RWPE2 (cell line): Measurements from ENCODE around the gene SNRPA1.
"Not testable (repeated sequence)": the region's sequence is repeated elsewhere in the genome, so short reads cannot be mapped to it uniquely, and the experiment has no call there.

ENCODE experiments used
- ATAC-seq: fragments of 200-7000 bp; cut with Tn5 transposase; 3 replicates; pipeline ENCODE4 v1.9.1; 2021; ENCODE audit warnings: low read depth
- DNase-seq: peaks from one replicate; pipeline ENCODE4 v3.0.0-alpha.2; 2020; ENCODE audit warnings: low spot score
- H3K27ac ChIP-seq: fragments of 450-650 bp; 2 replicates; pipeline ENCODE4 v1.5.1; 2017; ENCODE audit warnings: mild to moderate bottlenecking; ENCODE audit not compliant: poor library complexity, severe bottlenecking
- H3K27me3 ChIP-seq: fragments of 250-450 bp; sonication (Bioruptor Pico); 2 replicates; pipeline ENCODE4 v1.5.1; 2021; ENCODE audit warnings: mild to moderate bottlenecking, moderate library complexity; ENCODE audit not compliant: insufficient read depth, poor library complexity, severe bottlenecking
- H3K36me3 ChIP-seq: fragments of 250-450 bp; sonication (Bioruptor Pico); 2 replicates; pipeline ENCODE4 v1.5.1; 2020; ENCODE audit warnings: low read depth, mild to moderate bottlenecking, moderate library complexity
- H3K4me1 ChIP-seq: fragments of 250-450 bp; sonication (Bioruptor Pico); 2 replicates; pipeline ENCODE4 v1.5.1; 2021; ENCODE audit warnings: mild to moderate bottlenecking, moderate library complexity; ENCODE audit not compliant: insufficient read depth, poor library complexity, severe bottlenecking
- H3K4me3 ChIP-seq: fragments of 250-450 bp; sonication (Bioruptor Pico); 2 replicates; pipeline ENCODE4 v1.5.1; 2021; ENCODE audit warnings: mild to moderate bottlenecking, moderate library complexity; ENCODE audit not compliant: severe bottlenecking
- H3K9me3 ChIP-seq: fragments of 250-450 bp; sonication (Bioruptor Pico); 2 replicates; pipeline ENCODE4 v1.5.1; 2021; ENCODE audit warnings: mild to moderate bottlenecking, moderate library complexity; ENCODE audit not compliant: severe bottlenecking
- TF ChIP-seq, protein P1 (sequence below): fragments of 450-650 bp; IDR thresholded peaks from one replicate; pipeline ENCODE4 v1.5.1; 2017; ENCODE audit warnings: mild to moderate bottlenecking, moderate library complexity; ENCODE audit not compliant: poor library complexity, severe bottlenecking

The SNRPA1 gene

DNA sequence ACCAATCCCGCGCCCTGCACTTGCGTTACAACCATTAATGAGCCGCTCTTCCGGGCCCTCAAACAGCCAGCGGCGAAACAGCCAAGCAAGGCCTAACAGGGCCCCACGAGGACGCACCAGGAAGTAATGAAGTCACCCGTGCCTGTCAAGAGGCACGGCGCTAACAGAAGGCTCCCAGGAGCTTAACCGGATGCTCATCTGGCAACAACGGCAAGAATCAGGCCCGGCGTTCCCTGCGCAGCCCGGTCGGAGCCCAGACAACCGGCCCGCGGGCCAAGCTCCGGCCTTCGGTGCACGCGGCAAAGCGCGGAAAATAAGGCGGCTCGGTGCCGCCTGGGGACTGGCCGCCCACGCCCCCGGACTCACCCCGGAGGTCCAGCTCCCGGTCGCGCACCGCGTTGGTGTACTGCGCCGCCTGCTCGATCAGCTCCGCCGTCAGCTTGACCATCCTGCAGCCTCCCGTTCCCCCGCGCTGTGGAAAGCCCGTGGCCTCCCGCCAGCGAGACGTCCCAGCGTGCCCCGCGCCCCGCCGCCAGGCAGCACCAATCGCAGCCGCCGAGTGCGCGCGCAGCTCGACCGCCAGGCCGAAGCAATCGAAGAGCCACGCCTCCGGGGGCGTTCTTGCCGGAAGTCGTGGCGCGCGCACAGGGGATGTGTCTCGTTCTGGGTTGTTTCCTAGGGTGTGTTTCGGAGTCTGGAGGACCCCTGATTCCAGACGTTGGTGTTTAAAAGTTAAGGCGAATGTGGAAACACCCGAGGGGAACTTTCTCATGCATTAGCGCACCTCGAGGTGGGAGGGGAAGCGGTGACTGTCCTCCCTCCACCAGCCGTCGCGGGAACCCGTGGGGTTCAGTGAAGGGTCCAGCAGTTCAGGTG is at the start of gene SNRPA1:
Gene SNRPA1 (minus strand): TSS at position 518 of the 876 bp plus-strand sequence. CDS start 70 bp downstream, at position 448.
- Histone ChIP-seq H3K4me3 (peak within 1 kb of the TSS; percentile 84), H3K4me1 (peaks cover 27% of the 10 kb centered on the region), H3K9me3 (no peaks in the 10 kb centered on the region), H3K27ac (peak within 1 kb of the TSS; percentile 80), H3K36me3 (peaks cover 33% of the 10 kb centered on the region), H3K27me3 (no peaks in the 10 kb centered on the region)
- ATAC-seq (peak; percentile 74), DNase-seq (peak; percentile 100)
- TF ChIP-seq, protein P1, sequence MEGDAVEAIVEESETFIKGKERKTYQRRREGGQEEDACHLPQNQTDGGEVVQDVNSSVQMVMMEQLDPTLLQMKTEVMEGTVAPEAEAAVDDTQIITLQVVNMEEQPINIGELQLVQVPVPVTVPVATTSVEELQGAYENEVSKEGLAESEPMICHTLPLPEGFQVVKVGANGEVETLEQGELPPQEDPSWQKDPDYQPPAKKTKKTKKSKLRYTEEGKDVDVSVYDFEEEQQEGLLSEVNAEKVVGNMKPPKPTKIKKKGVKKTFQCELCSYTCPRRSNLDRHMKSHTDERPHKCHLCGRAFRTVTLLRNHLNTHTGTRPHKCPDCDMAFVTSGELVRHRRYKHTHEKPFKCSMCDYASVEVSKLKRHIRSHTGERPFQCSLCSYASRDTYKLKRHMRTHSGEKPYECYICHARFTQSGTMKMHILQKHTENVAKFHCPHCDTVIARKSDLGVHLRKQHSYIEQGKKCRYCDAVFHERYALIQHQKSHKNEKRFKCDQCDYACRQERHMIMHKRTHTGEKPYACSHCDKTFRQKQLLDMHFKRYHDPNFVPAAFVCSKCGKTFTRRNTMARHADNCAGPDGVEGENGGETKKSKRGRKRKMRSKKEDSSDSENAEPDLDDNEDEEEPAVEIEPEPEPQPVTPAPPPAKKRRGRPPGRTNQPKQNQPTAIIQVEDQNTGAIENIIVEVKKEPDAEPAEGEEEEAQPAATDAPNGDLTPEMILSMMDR = no peak

DNA sequence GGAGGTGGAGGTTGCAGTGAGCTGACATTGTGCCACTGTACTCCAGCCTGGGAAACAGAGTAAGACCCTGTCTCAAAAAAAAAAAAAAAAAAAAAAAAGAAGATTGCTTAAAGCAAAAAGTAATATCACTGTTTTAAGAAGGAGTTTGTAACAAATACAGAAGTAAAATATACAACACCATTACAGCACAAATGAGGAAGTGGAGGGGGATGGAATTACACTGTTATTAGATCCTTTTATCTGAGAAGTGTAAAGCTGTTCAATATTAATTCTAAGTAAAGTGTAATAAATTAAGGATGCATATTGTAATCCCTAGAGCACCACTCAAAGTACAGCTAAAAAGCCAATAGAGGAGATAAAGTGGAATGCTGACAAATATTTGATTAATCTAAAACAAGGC is 47.0 kb upstream of the SNRPA1 start:
- no peaks in the 10 kb centered on the region for H3K4me1 ChIP-seq
- no peak for DNase-seq
- no peaks in the 10 kb centered on the region for H3K9me3 ChIP-seq
- TF ChIP-seq, protein P1 = no peak
- no peaks in the 10 kb centered on the region for H3K27me3 ChIP-seq
- no peaks in the 10 kb centered on the region for H3K36me3 ChIP-seq
- no peak for ATAC-seq
- H3K4me3 ChIP-seq = no peak overlapping the region
- H3K27ac ChIP-seq = no peak overlapping the region

- H3K36me3 ChIP-seq = no peaks in the 10 kb centered on the region
- no peaks in the 10 kb centered on the region for H3K4me1 ChIP-seq
- no peaks in the 10 kb centered on the region for H3K27me3 ChIP-seq
- DNase-seq = no peak
- ATAC-seq = no peak; the same call in 2 of the 3 replicates
- H3K4me3 ChIP-seq = no peak overlapping the region
- no peak overlapping the region for H3K27ac ChIP-seq
- no peaks in the 10 kb centered on the region for H3K9me3 ChIP-seq
- TF ChIP-seq, protein P1 = no peak
These were observed 43.5 kb upstream of the SNRPA1 start for GRCh38 chr15:101338502-101339057.

DNA sequence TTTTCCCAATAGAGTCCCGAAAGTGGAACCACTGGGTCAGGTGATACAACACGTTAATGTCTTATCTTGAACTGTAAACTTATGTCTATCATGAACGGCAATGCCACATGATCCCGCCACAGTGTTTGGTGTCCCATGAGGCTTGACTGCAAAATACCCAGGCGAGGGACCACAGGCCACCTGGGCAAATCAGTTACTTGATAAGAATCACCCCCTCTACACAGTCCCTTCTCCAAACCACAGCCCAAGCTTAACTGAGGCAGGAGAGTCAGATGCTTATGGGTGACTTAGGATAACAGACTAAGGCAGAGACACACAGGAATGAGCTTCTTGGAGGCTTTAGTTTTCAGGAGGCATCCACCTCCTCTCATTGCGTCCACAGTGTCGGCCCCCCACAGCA is 42.9 kb upstream of the SNRPA1 start:
- ATAC-seq (no peak), DNase-seq (peak; percentile 45)
- no peaks in the 10 kb centered on the region for H3K9me3 ChIP-seq
- TF ChIP-seq, protein P1 = no peak
- H3K27ac ChIP-seq = no peak overlapping the region
- H3K36me3 ChIP-seq = no peaks in the 10 kb centered on the region
- no peaks in the 10 kb centered on the region for H3K4me1 ChIP-seq
- H3K27me3 ChIP-seq = no peaks in the 10 kb centered on the region
- H3K4me3 ChIP-seq = no peak overlapping the region

- not testable (repeated sequence) for H3K27ac ChIP-seq, H3K4me3 ChIP-seq, ATAC-seq
These were observed 39.1 kb upstream of the SNRPA1 start for GRCh38 chr15:101333907-101334789.

More at GRCh38 chr15:101333907-101334789, 39.1 kb upstream of the SNRPA1 start:
- peak; percentile 20 for DNase-seq
- not testable (repeated sequence) for H3K36me3 ChIP-seq, H3K27me3 ChIP-seq, H3K9me3 ChIP-seq, H3K4me1 ChIP-seq
